ENCODE measurements around the gene SEMA3D. TPM values are rescaled to one million over a fixed set of nuclear protein-coding genes. Genes with fewer than 3 reads are reported as not detected.

Gene SEMA3D
- total RNA-seq, 1 experiment from 2014 or later: 4.8 TPM

DNA sequence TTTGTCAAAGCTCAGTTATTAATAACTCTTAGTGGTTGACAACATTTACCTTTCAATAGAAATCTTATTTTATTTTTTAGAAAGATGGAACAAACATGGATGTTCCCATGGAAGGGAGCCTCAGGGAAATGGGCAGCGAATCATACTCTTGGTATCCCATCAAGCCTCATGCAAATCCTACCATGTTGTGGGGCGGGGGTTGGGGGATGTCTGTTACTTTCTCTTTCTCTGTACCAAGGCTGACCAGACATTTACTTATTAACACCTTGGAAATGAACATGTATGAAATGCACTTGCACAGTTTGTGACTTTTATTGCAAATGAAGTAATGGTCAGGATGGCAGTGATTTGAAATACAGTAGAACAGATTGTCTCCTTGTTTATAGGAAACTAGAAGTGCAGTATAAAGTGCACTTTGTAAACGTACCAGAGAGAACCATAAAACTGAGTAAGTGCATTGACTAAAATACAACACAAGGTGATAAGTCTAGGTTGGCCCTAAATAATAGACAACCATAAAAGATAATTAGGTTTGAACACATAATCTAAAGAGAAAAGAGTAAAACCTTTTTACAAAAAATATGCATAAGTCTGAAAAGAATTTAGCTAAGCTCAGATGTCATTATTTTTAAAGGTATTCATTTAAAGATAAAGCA is 32.4 kb downstream of the SEMA3D start:
- POLR2A ChIA-PET (ENCODE audit: unreplicated experiment): no interaction called here
- no peak for DNase-seq
- CTCF ChIA-PET: no interaction called here
- no peak overlapping the region for H3K4me3 ChIP-seq
- intact Hi-C loops (cut with micrococcal nuclease; ENCODE audit: unreplicated experiment): no loop called here
- H3K4me2 ChIP-seq: no peak overlapping the region
- no peak for TF ChIP-seq CTCF (conservative IDR thresholded peaks at IDR 0.05)
- no peak for TF ChIP-seq EZH2 (IDR thresholded peaks at IDR 0.05; ENCODE audit: low read depth)
- no peaks in the 10 kb centered on the region; the same call in 1 of the 2 replicates for H3K9me3 ChIP-seq (ENCODE audit: insufficient read depth, low read depth)
- H3K36me3 ChIP-seq (ENCODE audit: low read depth): no peaks in the 10 kb centered on the region
- no peaks in the 10 kb centered on the region for H3K27me3 ChIP-seq (ENCODE audit: insufficient read depth, low read depth)
- H4K20me1 ChIP-seq (ENCODE audit: insufficient read depth): no peaks in the 10 kb centered on the region
- no peak overlapping the region for H2AFZ ChIP-seq
- H3K9me2 ChIP-seq (ENCODE audit: insufficient read depth): no peaks in the 10 kb centered on the region; the same call in 1 of the 2 replicates
- no peaks in the 10 kb centered on the region for H3F3A ChIP-seq (ENCODE audit: insufficient read depth, low read depth)
- H3K4me1 ChIP-seq (replicated peaks; ENCODE audit: insufficient read depth): no peaks in the 10 kb centered on the region
- no TSS peak for BruUV-seq (replicated peaks)
- H3K27ac ChIP-seq: no peak overlapping the region
- no peaks in the 10 kb centered on the region for H3K79me2 ChIP-seq (ENCODE audit: low read depth)

- Histone ChIP-seq H3K27me3 (ENCODE audit: insufficient read depth, low read depth) (no peaks in the 10 kb centered on the region), H3K9me3 (ENCODE audit: insufficient read depth, low read depth) (no peaks in the 10 kb centered on the region), H3F3A (ENCODE audit: insufficient read depth, low read depth) (no peaks in the 10 kb centered on the region), H2AFZ (no peak overlapping the region), H3K79me2 (ENCODE audit: low read depth) (no peaks in the 10 kb centered on the region), H3K4me1 (replicated peaks; ENCODE audit: insufficient read depth) (no peaks in the 10 kb centered on the region), H4K20me1 (ENCODE audit: insufficient read depth) (no peaks in the 10 kb centered on the region), H3K36me3 (ENCODE audit: low read depth) (no peaks in the 10 kb centered on the region), H3K4me2 (no peak overlapping the region), H3K9me2 (ENCODE audit: insufficient read depth) (no peaks in the 10 kb centered on the region; the same call in 1 of the 2 replicates), H3K4me3 (no peak overlapping the region), H3K27ac (no peak overlapping the region)
- CTCF ChIA-PET: no interaction called here
- no TSS peak for BruUV-seq (replicated peaks)
- intact Hi-C loops (cut with micrococcal nuclease; ENCODE audit: unreplicated experiment): no loop called here
- TF ChIP-seq CTCF (conservative IDR thresholded peaks at IDR 0.05): no peak
- no peak for TF ChIP-seq EZH2 (IDR thresholded peaks at IDR 0.05; ENCODE audit: low read depth)
- POLR2A ChIA-PET (ENCODE audit: unreplicated experiment): no interaction called here
- no peak for DNase-seq
Observed at GRCh38 chr7:85153715-85154114, 33.1 kb downstream of the SEMA3D start.

DNA sequence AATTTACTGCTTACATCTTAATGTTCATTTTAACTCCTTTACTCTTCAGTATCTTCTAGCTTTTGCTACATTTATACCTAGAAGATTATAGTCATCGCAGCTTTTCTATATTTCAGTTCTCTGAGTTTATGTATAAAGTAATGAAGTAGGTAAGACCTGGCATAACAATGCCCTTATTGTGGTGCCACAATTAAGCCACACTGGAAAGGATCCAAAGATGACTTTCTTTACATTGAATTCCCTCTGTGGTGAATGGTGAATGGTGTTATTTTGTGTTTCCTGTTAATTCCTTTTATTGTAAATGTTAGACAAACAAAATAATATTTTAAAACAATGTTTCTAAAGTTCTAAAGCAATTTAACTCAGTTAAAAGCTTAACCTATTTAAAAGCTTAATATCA is 36.2 kb downstream of the SEMA3D start:
- Histone ChIP-seq H3K9me2 (ENCODE audit: insufficient read depth) (no peaks in the 10 kb centered on the region; the same call in 1 of the 2 replicates), H3F3A (ENCODE audit: insufficient read depth, low read depth) (no peaks in the 10 kb centered on the region), H3K4me3 (no peak overlapping the region), H3K27me3 (ENCODE audit: insufficient read depth, low read depth) (no peaks in the 10 kb centered on the region), H3K4me2 (no peak overlapping the region), H3K79me2 (ENCODE audit: low read depth) (no peaks in the 10 kb centered on the region), H3K27ac (no peak overlapping the region), H2AFZ (no peak overlapping the region), H3K36me3 (ENCODE audit: low read depth) (no peaks in the 10 kb centered on the region), H3K9me3 (ENCODE audit: insufficient read depth, low read depth) (no peaks in the 10 kb centered on the region), H4K20me1 (ENCODE audit: insufficient read depth) (no peaks in the 10 kb centered on the region), H3K4me1 (replicated peaks; ENCODE audit: insufficient read depth) (no peaks in the 10 kb centered on the region)
- DNase-seq: no peak
- ChIA-PET CTCF (no interaction called here), POLR2A (ENCODE audit: unreplicated experiment) (interaction anchor here (0.7 kb wide), 1 partner anchor 36 kb away, joined by 3 read pairs; no protein-coding TSS in a partner anchor)
- BruUV-seq (replicated peaks): no TSS peak
- intact Hi-C loops (cut with micrococcal nuclease; ENCODE audit: unreplicated experiment): no loop called here
- TF ChIP-seq CTCF (conservative IDR thresholded peaks at IDR 0.05): no peak
- no peak for TF ChIP-seq EZH2 (IDR thresholded peaks at IDR 0.05; ENCODE audit: low read depth)
